Measurements from ENCODE around the gene STX8. TPM values are rescaled to one million over a fixed set of nuclear protein-coding genes. Genes with fewer than 3 reads are reported as not detected.

The STX8 gene
- total RNA-seq, 4 donors from 2014 or later: 69.7 to 129 (median 89.6) TPM

DNA sequence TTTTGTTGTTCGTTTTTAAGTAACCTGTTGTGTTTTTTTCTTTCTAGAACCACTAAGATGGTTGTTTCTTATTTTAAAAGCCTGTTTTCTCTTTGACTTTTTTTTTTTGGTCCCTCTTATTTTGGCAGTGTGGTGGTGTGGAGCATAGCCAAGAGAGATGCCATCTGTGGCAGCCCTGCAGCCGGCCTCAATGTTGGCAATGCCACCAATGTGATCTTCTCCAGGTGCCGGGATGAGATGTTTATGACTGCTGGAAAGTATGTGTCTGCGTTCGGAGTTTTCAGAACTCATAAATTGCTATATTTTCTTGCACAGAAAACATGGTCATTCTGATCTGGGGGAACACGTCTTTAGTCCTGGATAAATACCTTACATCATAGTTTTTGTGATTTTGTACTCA lies 18.4 kb upstream of the STX8 start:
- TF ChIP-seq CTCF (IDR thresholded peaks at IDR 0.05; ENCODE audit: low read depth): no peak

GRCh38 chr17:9587969-9588656 lies 12.5 kb upstream of the STX8 start:
- TF ChIP-seq CTCF (IDR thresholded peaks at IDR 0.05; ENCODE audit: low read depth): no peak

- no peak for TF ChIP-seq CTCF (IDR thresholded peaks at IDR 0.05; ENCODE audit: low read depth)
These were observed 1.7 kb upstream of the STX8 start for GRCh38 chr17:9577373-9577709.

DNA sequence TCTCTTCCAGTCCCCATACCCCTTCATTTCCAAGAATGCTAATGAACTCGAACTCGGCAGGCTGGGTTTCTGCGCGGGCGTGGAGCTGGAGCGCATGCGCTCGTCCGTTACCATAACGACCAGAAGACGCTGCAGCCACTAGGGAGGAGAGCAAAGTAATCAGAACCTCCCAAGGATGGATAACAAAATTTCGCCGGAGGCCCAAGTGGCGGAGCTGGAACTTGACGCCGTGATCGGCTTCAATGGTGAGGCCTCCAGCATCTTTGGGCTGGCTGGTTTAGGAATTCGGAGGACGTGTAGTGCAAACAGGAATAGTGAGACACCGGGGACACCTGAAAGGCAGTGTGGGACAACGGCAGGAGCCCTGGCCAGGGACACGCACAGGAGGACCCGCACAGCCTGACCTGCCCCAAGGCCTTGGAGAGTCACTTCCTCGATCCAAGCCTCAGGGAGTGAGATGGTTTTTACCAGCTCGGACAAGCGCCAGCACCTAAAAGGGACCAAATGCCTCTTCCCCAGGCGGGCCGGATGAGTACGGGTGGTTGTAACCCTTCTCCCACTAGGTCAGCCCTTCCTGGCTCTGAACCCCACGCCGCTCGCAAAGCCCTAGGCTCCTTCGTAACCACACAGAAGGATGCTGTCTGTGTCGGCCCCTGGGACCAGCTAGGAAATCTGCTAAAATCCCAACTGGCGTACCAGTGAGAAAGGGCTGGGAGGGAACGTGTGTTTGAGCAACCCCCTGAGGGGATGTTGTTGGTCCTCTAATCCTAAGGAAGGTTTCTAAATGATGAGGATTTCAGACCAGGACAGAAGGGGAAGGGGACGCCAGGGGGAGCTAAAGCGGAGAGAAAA lies 1.1 kb upstream of the STX8 start, which contains the start of gene CFAP52:
Gene CFAP52, plus strand, starts transcription at position 122 of the 852 bp plus-strand sequence. Its CDS starts 54 bp downstream, at position 176.
- no peak for TF ChIP-seq CTCF (IDR thresholded peaks at IDR 0.05; ENCODE audit: low read depth)

GRCh38 chr17:9571201-9571600 lies 4.4 kb downstream of the STX8 start:
- no peak for TF ChIP-seq CTCF (IDR thresholded peaks at IDR 0.05; ENCODE audit: low read depth)

DNA sequence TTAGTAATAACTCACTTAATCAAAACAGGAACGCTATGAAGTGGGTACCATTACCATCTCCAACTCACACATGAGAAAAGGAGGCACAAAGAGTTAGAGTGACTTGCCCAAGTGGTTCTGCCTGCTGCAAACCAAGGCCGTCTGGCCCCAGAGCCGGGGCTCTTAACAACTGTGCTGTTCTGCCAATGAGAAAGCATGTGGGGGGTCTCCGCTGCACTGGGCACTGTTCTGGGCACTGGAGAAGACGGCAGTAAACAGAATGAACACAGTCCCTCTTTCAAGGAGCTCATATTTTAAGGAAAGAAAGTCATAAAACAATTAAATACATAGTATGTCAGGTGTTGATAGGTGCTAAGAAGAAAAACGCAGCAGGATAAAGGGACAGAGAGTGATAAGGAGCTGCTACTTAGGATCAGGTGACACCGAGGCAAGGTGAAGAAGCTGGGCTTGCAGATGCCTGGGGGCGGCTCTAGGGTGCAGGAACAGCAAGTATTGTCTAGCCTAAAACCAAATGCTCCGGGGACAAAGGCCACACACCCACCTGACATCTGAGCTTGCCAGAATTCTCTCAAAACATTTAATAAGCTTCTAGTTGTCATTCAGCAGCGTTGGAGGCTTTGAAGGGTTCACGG lies 6.5 kb downstream of the STX8 start:
- TF ChIP-seq CTCF (IDR thresholded peaks at IDR 0.05; ENCODE audit: low read depth): no peak

- no peak for TF ChIP-seq CTCF (IDR thresholded peaks at IDR 0.05; ENCODE audit: low read depth)
These were observed 7.6 kb downstream of the STX8 start for GRCh38 chr17:9568004-9568403.

Measured in subcutaneous adipose tissue (tissue), 4 donors.